Liver (tissue), 3 donors: ENCODE data around the gene THAP10.

Source experiments
- ATF3 ChIP-seq: IDR thresholded peaks from 2 replicates; pipeline ENCODE4 v1.6.1; 2016; ENCODE audit warnings: antibody characterized with exemption
- CTCF ChIP-seq: fragments of 150-350 bp; IDR thresholded peaks from 2 replicates; pipeline ENCODE4 v1.5.1; 2017; ENCODE audit warnings: improper control_type of control experiment, low read depth, low read length; ENCODE audit not compliant: missing input control
- EGR1 ChIP-seq, 2 donors: IDR thresholded peaks; 2 replicates each; pipeline ENCODE4 v1.6.1; 2016 to 2018; ENCODE audit warnings: antibody characterized with exemption in 2 of 2, low read depth in 2 of 2
- FOXA2 ChIP-seq: IDR thresholded peaks from 2 replicates; pipeline ENCODE4 v1.6.1; 2016; ENCODE audit warnings: antibody characterized with exemption
- GABPA ChIP-seq, 2 donors: IDR thresholded peaks in 1 of 2; conservative IDR thresholded peaks in 1 of 2; 2 replicates each; pipeline ENCODE4 v1.6.1; 2016; ENCODE audit warnings: antibody characterized with exemption in 2 of 2, mild to moderate bottlenecking in 1 of 2, moderate library complexity in 1 of 2
- HNF4G ChIP-seq: IDR thresholded peaks from 2 replicates; pipeline ENCODE4 v1.6.1; 2016; ENCODE audit warnings: antibody characterized with exemption
- JUND ChIP-seq, 2 donors: IDR thresholded peaks; 2 replicates each; pipeline ENCODE4 v1.6.1; 2016; ENCODE audit warnings: antibody characterized with exemption in 2 of 2
- MAX ChIP-seq: IDR thresholded peaks from 2 replicates; pipeline ENCODE4 v1.6.1; 2016; ENCODE audit warnings: antibody characterized with exemption
- RAD21 ChIP-seq, 2 donors: IDR thresholded peaks; 2 replicates each; pipeline ENCODE4 v1.6.1; 2016; ENCODE audit warnings: antibody characterized with exemption in 2 of 2, mild to moderate bottlenecking in 2 of 2
- REST ChIP-seq: IDR thresholded peaks from 2 replicates; pipeline ENCODE4 v1.6.1; 2016; ENCODE audit warnings: antibody characterized with exemption, mild to moderate bottlenecking
- RXRA ChIP-seq, 2 donors: IDR thresholded peaks; 2 replicates each; pipeline ENCODE4 v1.6.1; 2017 to 2018; ENCODE audit warnings: antibody characterized with exemption in 2 of 2, mild to moderate bottlenecking in 1 of 2
- SP1 ChIP-seq: IDR thresholded peaks from 2 replicates; pipeline ENCODE4 v1.6.1; 2018; ENCODE audit warnings: antibody characterized with exemption, mild to moderate bottlenecking
- TAF1 ChIP-seq: conservative IDR thresholded peaks from 2 replicates; pipeline ENCODE4 v1.6.1; 2016; ENCODE audit warnings: antibody characterized with exemption, mild to moderate bottlenecking
- YY1 ChIP-seq: IDR thresholded peaks from 2 replicates; pipeline ENCODE4 v1.6.1; 2016; ENCODE audit warnings: antibody characterized with exemption, mild to moderate bottlenecking
- donor health status: healthy.
- donor health status: healthy.

GRCh38 chr15:70879401-70879800 lies 12.8 kb downstream of the THAP10 start:
- TF ChIP-seq CTCF (no peak), RAD21 (IDR thresholded peaks at IDR 0.05) (no peak), REST (no peak), JUND (IDR thresholded peaks at IDR 0.05) (no peak), FOXA2 (no peak), EGR1 (IDR thresholded peaks at IDR 0.05; ENCODE audit: low read depth in 2 of 2) (no peak), ATF3 (no peak), TAF1 (no peak), GABPA (IDR thresholded peaks at IDR 0.05 in 1 of 2, conservative IDR thresholded peaks at IDR 0.05 in 1 of 2) (no peak), RXRA (IDR thresholded peaks at IDR 0.05) (no peak), SP1 (no peak), YY1 (no peak), MAX (no peak), HNF4G (no peak)
